HEK293 (cell line): Measurements from ENCODE around the gene PLEKHG5.

Experiments used
- CTCF ChIA-PET: fragments of 350-600 bp; formaldehyde crosslinking; extraction: SDS; loops from one replicate; lab custom pipeline; 2021; ENCODE audit warnings: antibody characterized with exemption; lab: Yijun Ruan, JAX
- POLR2A ChIA-PET: fragments of 300-600 bp; formaldehyde crosslinking; extraction: SDS; loops from one replicate; lab custom pipeline; 2020; ENCODE audit warnings: antibody characterized with exemption, inconsistent platforms; lab: Yijun Ruan, JAX
- H3K27ac ChIP-seq: fragments of 200-500 bp; sonication (Bioruptor generic); 2 replicates; pipeline ENCODE4 v1.5.1; 2014; ENCODE audit warnings: low read depth, low read length, control low read depth, inconsistent platforms; ENCODE audit errors: extremely low read depth
- H3K36me3 ChIP-seq, 2 experiments: fragments of 200-500 bp in 1 of 2; sonication (Bioruptor generic) in 1 of 2; 1 replicate in 1 of 2; 2 replicates in 1 of 2; pipeline ENCODE4 v1.5.1; 2014 to 2017; ENCODE audit warnings: inconsistent platforms in 2 of 2, low read length in 2 of 2; ENCODE audit not compliant: control insufficient read depth in 2 of 2, insufficient read depth in 1 of 2
- H3K4me1 ChIP-seq: fragments of 200-500 bp; sonication (Bioruptor generic); 2 replicates; pipeline ENCODE4 v1.5.1; 2014; ENCODE audit warnings: mild to moderate bottlenecking, low read length, inconsistent platforms; ENCODE audit not compliant: control insufficient read depth, insufficient read depth
- H3K4me3 ChIP-seq: 2 replicates; pipeline ENCODE4 v1.5.1; 2011; ENCODE audit warnings: low read depth, mild to moderate bottlenecking, control low read depth, low read length, moderate library complexity
- H3K9me3 ChIP-seq: fragments of 200-500 bp; sonication (Bioruptor generic); 2 replicates; pipeline ENCODE4 v1.5.1; 2014; ENCODE audit warnings: low read depth, low read length, inconsistent platforms; ENCODE audit not compliant: control insufficient read depth, insufficient read depth
- GLI4 ChIP-seq: fragments of 450-650 bp; formaldehyde crosslinking; IDR thresholded peaks from 2 replicates; pipeline ENCODE4 v1.5.1; 2016; ENCODE audit warnings: missing biosample characterization, missing genetic modification characterization
- GLIS1 ChIP-seq: fragments of 450-650 bp; formaldehyde crosslinking; IDR thresholded peaks from 2 replicates; pipeline ENCODE4 v1.5.1; 2016; ENCODE audit warnings: missing biosample characterization, missing genetic modification characterization
- HOXC10 ChIP-seq: sonication (generic); formaldehyde crosslinking; IDR thresholded peaks from 2 replicates; pipeline ENCODE4 v1.8.1; 2023; ENCODE audit warnings: mild to moderate bottlenecking, missing genetic modification reagents
- SP7 ChIP-seq: fragments of 450-650 bp; formaldehyde crosslinking; IDR thresholded peaks from 2 replicates; pipeline ENCODE4 v1.5.1; 2016; ENCODE audit warnings: missing biosample characterization, missing genetic modification characterization
- ZBTB48 ChIP-seq: fragments of 450-650 bp; formaldehyde crosslinking; IDR thresholded peaks from 2 replicates; pipeline ENCODE4 v1.5.1; 2016; ENCODE audit warnings: missing biosample characterization, missing genetic modification characterization
- ZFP69B ChIP-seq: fragments of 450-650 bp; formaldehyde crosslinking; IDR thresholded peaks from 2 replicates; pipeline ENCODE4 v1.5.1; 2016; ENCODE audit warnings: missing biosample characterization, missing genetic modification characterization
- ZIC2 ChIP-seq: fragments of 450-650 bp; formaldehyde crosslinking; IDR thresholded peaks from 2 replicates; pipeline ENCODE4 v1.5.1; 2016; ENCODE audit warnings: missing biosample characterization, missing genetic modification characterization
- ZNF10 ChIP-seq: fragments of 450-650 bp; formaldehyde crosslinking; IDR thresholded peaks from 2 replicates; pipeline ENCODE4 v1.5.1; 2017; ENCODE audit warnings: missing biosample characterization, missing genetic modification characterization
- ZNF112 ChIP-seq: fragments of 450-650 bp; formaldehyde crosslinking; IDR thresholded peaks from 2 replicates; pipeline ENCODE4 v1.5.0; 2017; ENCODE audit warnings: missing biosample characterization, missing genetic modification characterization
- ZNF132 ChIP-seq: fragments of 450-650 bp; formaldehyde crosslinking; IDR thresholded peaks from 2 replicates; pipeline ENCODE4 v1.5.1; 2017; ENCODE audit warnings: missing biosample characterization, missing genetic modification characterization, borderline replicate concordance
- ZNF133 ChIP-seq: fragments of 450-650 bp; formaldehyde crosslinking; IDR thresholded peaks from 2 replicates; pipeline ENCODE4 v1.5.1; 2016; ENCODE audit warnings: missing biosample characterization, missing genetic modification characterization
- ZNF155 ChIP-seq: fragments of 450-650 bp; formaldehyde crosslinking; IDR thresholded peaks from 2 replicates; pipeline ENCODE4 v1.5.1; 2016; ENCODE audit warnings: missing biosample characterization, missing genetic modification characterization
- ZNF184 ChIP-seq: fragments of 450-650 bp; IDR thresholded peaks from 2 replicates; pipeline ENCODE4 v1.5.1; 2018; ENCODE audit warnings: missing biosample characterization, mild to moderate bottlenecking, missing genetic modification characterization
- ZNF391 ChIP-seq: fragments of 450-650 bp; formaldehyde crosslinking; IDR thresholded peaks from 2 replicates; pipeline ENCODE4 v1.5.1; 2016; ENCODE audit warnings: low read depth, missing biosample characterization, missing genetic modification characterization, borderline replicate concordance
- ZNF416 ChIP-seq: fragments of 450-650 bp; formaldehyde crosslinking; IDR thresholded peaks from 2 replicates; pipeline ENCODE4 v1.5.1; 2016; ENCODE audit warnings: missing biosample characterization, missing genetic modification characterization
- ZNF510 ChIP-seq: fragments of 450-650 bp; formaldehyde crosslinking; IDR thresholded peaks from 2 replicates; pipeline ENCODE4 v1.5.1; 2018; ENCODE audit warnings: mild to moderate bottlenecking, missing genetic modification characterization, missing biosample characterization; ENCODE audit not compliant: insufficient replicate concordance
- ZNF561 ChIP-seq: fragments of 450-650 bp; IDR thresholded peaks from 2 replicates; pipeline ENCODE4 v1.5.1; 2018; ENCODE audit warnings: missing biosample characterization, missing genetic modification characterization, borderline replicate concordance
- ZNF654 ChIP-seq: fragments of 450-650 bp; formaldehyde crosslinking; IDR thresholded peaks from 2 replicates; pipeline ENCODE4 v1.5.1; 2016; ENCODE audit warnings: low read depth, missing biosample characterization, missing genetic modification characterization
- ZNF670 ChIP-seq: fragments of 450-650 bp; formaldehyde crosslinking; IDR thresholded peaks from 2 replicates; pipeline ENCODE4 v1.5.1; 2016; ENCODE audit warnings: missing biosample characterization, missing genetic modification characterization, low read depth
- ZNF677 ChIP-seq: fragments of 450-650 bp; IDR thresholded peaks from 2 replicates; pipeline ENCODE4 v1.5.0; 2018; ENCODE audit warnings: missing biosample characterization, mild to moderate bottlenecking, missing genetic modification characterization, moderate library complexity
- ZSCAN23 ChIP-seq: fragments of 450-650 bp; formaldehyde crosslinking; IDR thresholded peaks from 2 replicates; pipeline ENCODE4 v1.5.1; 2016; ENCODE audit warnings: missing biosample characterization, missing genetic modification characterization
- ZXDB ChIP-seq: fragments of 450-650 bp; formaldehyde crosslinking; IDR thresholded peaks from 2 replicates; pipeline ENCODE4 v1.5.1; 2016; ENCODE audit warnings: missing biosample characterization, missing genetic modification characterization
- TF ChIP-seq, protein P1 (sequence below): fragments of 450-650 bp; formaldehyde crosslinking; IDR thresholded peaks from 2 replicates; pipeline ENCODE4 v1.5.1; 2017; ENCODE audit warnings: missing biosample characterization, missing genetic modification characterization
- TF ChIP-seq, protein P2 (sequence below): fragments of 450-650 bp; formaldehyde crosslinking; IDR thresholded peaks from 2 replicates; pipeline ENCODE4 v1.5.1; 2016; ENCODE audit warnings: missing biosample characterization, missing genetic modification characterization
- TF ChIP-seq, protein P3 (sequence below): fragments of 450-650 bp; formaldehyde crosslinking; IDR thresholded peaks from 2 replicates; pipeline ENCODE4 v1.5.1; 2016; ENCODE audit warnings: missing biosample characterization, missing genetic modification characterization
- TF ChIP-seq, protein P4 (sequence below): sonication (generic); formaldehyde crosslinking; IDR thresholded peaks from 2 replicates; pipeline ENCODE4 v1.8.1; 2022; ENCODE audit warnings: mild to moderate bottlenecking, moderate library complexity, missing genetic modification reagents
- TF ChIP-seq, protein P5 (sequence below): fragments of 450-650 bp; formaldehyde crosslinking; IDR thresholded peaks from 2 replicates; pipeline ENCODE4 v1.5.1; 2016; ENCODE audit warnings: missing biosample characterization, missing genetic modification characterization

The PLEKHG5 gene

DNA sequence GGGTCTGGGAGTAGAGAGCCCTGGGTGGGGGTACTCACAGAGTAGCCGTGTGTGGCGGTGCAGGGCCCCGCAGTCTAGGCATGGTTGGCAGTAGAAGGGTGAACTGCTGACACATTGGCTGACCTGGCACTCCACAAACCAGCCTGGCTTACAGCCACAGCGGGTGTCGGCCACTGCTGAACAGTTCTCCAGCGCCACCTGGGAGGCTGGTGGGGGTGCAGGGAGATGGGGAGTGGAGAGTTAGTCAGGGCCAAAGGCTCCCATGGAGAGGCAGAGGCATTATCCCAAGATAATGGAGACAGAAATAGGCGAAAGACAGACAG is 27.0 kb downstream of the PLEKHG5 start:
- no peaks in the 10 kb centered on the region for H3K4me1 ChIP-seq
- ChIA-PET POLR2A (no interaction called here), CTCF (interaction anchor here (0.7 to 2.7 kb wide), 6 partner anchors 8 to 218 kb away, joined by 3 to 10 read pairs (median 4); no protein-coding TSS in a partner anchor)
- no peaks in the 10 kb centered on the region for H3K9me3 ChIP-seq
- no peak overlapping the region for H3K4me3 ChIP-seq
- peaks cover 0 to 54% of the 10 kb centered on the region in 2 experiments; a peak in 1 of 3 replicates for H3K36me3 ChIP-seq
- H3K27ac ChIP-seq = no peak overlapping the region
- peak; percentile 82 for TF ChIP-seq ZIC2 (tag by site-specific recombination)
- TF ChIP-seq ZNF654 (tag by site-specific recombination) = no peak
- no peak for TF ChIP-seq ZNF416 (tag by site-specific recombination)
- TF ChIP-seq HOXC10 (CRISPR knock-in tag) = no peak
- TF ChIP-seq ZNF391 (tag by site-specific recombination) = no peak
- TF ChIP-seq ZNF133 (tag by site-specific recombination) = no peak
- no peak for TF ChIP-seq ZNF510 (tag by site-specific recombination)
- TF ChIP-seq ZNF132 (tag by site-specific recombination) = no peak
- no peak for TF ChIP-seq ZNF184
- TF ChIP-seq, protein P1, sequence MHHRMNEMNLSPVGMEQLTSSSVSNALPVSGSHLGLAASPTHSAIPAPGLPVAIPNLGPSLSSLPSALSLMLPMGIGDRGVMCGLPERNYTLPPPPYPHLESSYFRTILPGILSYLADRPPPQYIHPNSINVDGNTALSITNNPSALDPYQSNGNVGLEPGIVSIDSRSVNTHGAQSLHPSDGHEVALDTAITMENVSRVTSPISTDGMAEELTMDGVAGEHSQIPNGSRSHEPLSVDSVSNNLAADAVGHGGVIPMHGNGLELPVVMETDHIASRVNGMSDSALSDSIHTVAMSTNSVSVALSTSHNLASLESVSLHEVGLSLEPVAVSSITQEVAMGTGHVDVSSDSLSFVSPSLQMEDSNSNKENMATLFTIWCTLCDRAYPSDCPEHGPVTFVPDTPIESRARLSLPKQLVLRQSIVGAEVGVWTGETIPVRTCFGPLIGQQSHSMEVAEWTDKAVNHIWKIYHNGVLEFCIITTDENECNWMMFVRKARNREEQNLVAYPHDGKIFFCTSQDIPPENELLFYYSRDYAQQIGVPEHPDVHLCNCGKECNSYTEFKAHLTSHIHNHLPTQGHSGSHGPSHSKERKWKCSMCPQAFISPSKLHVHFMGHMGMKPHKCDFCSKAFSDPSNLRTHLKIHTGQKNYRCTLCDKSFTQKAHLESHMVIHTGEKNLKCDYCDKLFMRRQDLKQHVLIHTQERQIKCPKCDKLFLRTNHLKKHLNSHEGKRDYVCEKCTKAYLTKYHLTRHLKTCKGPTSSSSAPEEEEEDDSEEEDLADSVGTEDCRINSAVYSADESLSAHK (tag by site-specific recombination) = no peak
- TF ChIP-seq, protein P2, sequence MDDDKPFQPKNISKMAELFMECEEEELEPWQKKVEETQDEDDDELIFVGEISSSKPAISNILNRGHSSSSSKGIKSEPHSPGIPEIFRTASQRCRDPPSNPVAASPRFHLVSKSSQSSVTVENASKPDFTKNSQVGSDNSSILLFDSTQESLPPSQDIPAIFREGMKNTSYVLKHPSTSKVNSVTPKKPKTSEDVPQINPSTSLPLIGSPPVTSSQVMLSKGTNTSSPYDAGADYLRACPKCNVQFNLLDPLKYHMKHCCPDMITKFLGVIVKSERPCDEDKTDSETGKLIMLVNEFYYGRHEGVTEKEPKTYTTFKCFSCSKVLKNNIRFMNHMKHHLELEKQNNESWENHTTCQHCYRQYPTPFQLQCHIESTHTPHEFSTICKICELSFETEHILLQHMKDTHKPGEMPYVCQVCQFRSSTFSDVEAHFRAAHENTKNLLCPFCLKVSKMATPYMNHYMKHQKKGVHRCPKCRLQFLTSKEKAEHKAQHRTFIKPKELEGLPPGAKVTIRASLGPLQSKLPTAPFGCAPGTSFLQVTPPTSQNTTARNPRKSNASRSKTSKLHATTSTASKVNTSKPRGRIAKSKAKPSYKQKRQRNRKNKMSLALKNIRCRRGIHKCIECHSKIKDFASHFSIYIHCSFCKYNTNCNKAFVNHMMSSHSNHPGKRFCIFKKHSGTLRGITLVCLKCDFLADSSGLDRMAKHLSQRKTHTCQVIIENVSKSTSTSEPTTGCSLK (tag by site-specific recombination) = no peak
- no peak for TF ChIP-seq GLI4 (tag by site-specific recombination)
- TF ChIP-seq GLIS1 = peak; percentile 33; the same call in 1 of the 2 replicates
- TF ChIP-seq, protein P3, sequence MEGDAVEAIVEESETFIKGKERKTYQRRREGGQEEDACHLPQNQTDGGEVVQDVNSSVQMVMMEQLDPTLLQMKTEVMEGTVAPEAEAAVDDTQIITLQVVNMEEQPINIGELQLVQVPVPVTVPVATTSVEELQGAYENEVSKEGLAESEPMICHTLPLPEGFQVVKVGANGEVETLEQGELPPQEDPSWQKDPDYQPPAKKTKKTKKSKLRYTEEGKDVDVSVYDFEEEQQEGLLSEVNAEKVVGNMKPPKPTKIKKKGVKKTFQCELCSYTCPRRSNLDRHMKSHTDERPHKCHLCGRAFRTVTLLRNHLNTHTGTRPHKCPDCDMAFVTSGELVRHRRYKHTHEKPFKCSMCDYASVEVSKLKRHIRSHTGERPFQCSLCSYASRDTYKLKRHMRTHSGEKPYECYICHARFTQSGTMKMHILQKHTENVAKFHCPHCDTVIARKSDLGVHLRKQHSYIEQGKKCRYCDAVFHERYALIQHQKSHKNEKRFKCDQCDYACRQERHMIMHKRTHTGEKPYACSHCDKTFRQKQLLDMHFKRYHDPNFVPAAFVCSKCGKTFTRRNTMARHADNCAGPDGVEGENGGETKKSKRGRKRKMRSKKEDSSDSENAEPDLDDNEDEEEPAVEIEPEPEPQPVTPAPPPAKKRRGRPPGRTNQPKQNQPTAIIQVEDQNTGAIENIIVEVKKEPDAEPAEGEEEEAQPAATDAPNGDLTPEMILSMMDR (tag by site-specific recombination) = peak; percentile 27
- TF ChIP-seq ZBTB48 (tag by site-specific recombination) = no peak
- TF ChIP-seq ZNF10 (tag by site-specific recombination) = peak; percentile 54; the same call in 1 of the 2 replicates
- no peak for TF ChIP-seq ZSCAN23 (tag by site-specific recombination)
- no peak for TF ChIP-seq ZFP69B (tag by site-specific recombination)
- TF ChIP-seq, protein P4, sequence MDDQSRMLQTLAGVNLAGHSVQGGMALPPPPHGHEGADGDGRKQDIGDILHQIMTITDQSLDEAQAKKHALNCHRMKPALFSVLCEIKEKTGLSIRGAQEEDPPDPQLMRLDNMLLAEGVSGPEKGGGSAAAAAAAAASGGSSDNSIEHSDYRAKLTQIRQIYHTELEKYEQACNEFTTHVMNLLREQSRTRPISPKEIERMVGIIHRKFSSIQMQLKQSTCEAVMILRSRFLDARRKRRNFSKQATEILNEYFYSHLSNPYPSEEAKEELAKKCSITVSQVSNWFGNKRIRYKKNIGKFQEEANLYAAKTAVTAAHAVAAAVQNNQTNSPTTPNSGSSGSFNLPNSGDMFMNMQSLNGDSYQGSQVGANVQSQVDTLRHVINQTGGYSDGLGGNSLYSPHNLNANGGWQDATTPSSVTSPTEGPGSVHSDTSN (CRISPR knock-in tag) = no peak
- no peak for TF ChIP-seq ZNF677
- no peak for TF ChIP-seq ZNF155
- no peak for TF ChIP-seq ZNF670
- TF ChIP-seq, protein P5, sequence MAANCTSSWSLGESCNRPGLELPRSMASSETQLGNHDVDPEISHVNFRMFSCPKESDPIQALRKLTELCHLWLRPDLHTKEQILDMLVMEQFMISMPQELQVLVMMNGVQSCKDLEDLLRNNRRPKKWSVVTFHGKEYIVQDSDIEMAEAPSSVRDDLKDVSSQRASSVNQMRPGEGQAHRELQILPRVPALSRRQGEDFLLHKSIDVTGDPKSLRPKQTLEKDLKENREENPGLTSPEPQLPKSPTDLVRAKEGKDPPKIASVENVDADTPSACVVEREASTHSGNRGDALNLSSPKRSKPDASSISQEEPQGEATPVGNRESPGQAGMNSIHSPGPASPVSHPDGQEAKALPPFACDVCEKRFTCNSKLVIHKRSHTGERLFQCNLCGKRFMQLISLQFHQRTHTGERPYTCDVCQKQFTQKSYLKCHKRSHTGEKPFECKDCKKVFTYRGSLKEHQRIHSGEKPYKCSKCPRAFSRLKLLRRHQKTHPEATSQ (tag by site-specific recombination) = no peak
- TF ChIP-seq ZXDB (tag by site-specific recombination) = no peak
- TF ChIP-seq ZNF112 (tag by site-specific recombination) = no peak
- TF ChIP-seq SP7 (tag by site-specific recombination) = no peak
- TF ChIP-seq ZNF561 (tag by site-specific recombination) = no peak
